NCI-H1092 treated with DMSO at 0.1 percent for 48 hours (cell line): ENCODE results near the gene PLA2G4A.

Source experiments
- DNase-seq: peaks from one replicate; lab custom pipeline; 2025; lab: John Stamatoyannopoulos, UW

Gene PLA2G4A

GRCh38 chr1:186834399-186834958, 5.7 kb downstream of the PLA2G4A start:
- no peak for DNase-seq

GRCh38 chr1:186835448-186835847, 6.7 kb downstream of the PLA2G4A start:
- no peak for DNase-seq

- no peak for DNase-seq
These were observed 9.1 kb downstream of the PLA2G4A start for GRCh38 chr1:186837806-186838205.

- no peak for DNase-seq
These were observed 9.8 kb downstream of the PLA2G4A start for GRCh38 chr1:186838380-186839040.

DNA sequence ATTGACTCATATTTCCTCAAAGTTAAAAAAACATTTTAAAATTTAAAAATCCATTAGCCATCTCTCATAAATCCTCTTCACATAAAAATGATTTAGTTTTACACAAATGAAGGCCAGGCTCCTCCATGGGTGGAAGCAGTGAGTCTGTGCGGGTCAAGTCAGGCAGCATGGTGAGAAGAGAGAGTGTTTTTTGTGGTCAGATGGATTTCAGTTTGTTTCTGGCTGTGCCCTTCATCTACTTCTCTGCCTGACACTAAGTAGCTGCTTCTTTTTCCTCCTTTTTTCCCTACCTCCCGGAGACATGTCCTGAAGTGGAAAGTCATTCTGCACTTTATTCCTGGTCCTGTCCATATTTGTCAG, 10.3 kb downstream of the PLA2G4A start:
- no peak for DNase-seq

DNA sequence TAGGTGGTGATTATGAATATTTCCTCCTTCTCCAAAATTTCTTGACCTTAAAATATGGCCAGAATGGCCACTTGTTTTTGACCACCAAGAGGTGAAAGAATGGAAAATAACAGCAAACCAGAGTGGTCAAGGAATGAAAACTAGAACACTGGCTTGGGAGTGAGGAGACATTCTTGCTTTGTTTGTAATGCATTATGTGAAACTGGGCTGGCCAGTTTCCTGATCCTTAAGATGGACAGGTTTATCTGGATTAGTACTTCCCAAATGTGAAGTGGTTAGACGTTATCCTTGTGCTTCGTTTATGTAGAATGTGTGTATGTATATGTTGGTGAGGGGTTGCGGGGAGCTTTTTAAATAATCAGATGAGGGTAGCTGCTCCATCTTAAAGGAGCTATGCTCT, 12.8 kb downstream of the PLA2G4A start:
- no peak for DNase-seq

- DNase-seq: no peak
These were observed 13.8 kb downstream of the PLA2G4A start for GRCh38 chr1:186842547-186842946.

DNA sequence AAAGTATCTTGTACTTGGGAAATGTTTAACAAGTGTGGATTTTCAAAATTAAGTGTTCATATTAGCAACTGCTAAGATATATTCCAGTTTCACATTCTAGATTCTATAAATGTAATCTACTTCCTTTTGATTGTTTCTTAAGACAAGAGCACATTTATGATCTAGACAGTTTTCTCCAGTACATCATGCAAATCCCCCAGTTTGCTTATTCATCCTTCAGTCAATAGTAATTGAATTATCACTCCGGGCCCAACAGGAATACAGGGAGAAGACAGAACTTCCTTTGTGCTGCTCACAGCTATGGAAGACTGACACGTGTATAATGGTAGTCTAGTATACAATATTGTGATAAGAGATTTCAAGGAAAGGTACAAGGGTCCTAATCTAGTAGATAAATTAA, 14.5 kb downstream of the PLA2G4A start:
- no peak for DNase-seq

- no peak for DNase-seq
These were observed 15.2 kb downstream of the PLA2G4A start for GRCh38 chr1:186843931-186844330.

GRCh38 chr1:186845576-186846210, 16.9 kb downstream of the PLA2G4A start:
- no peak for DNase-seq

- no peak for DNase-seq
These were observed 19.9 kb downstream of the PLA2G4A start for GRCh38 chr1:186848509-186849130.

DNA sequence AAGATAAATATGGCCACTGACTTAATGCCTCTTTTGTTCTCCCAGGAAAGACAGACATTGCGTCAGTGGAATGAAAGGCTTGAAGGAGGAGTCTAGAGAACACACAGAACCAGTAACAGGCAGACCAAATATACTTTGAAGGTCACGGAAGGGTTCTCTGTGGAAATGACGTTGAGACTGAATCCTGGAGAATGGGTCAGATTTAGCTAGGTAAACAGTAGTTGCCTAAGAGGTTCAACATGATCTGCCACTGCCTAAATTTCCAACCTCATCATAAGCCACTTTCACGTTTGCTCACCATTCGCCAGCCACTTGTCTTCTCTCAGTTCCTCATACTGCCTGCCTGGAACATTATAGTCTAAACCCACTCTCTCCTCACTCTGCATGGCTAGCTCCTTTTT, 20.5 kb downstream of the PLA2G4A start:
- no peak for DNase-seq

- no peak for DNase-seq
These were observed 21.1 kb downstream of the PLA2G4A start for GRCh38 chr1:186849826-186850225.

- no peak for DNase-seq
These were observed 25.4 kb downstream of the PLA2G4A start for GRCh38 chr1:186854102-186854501.

- DNase-seq: no peak
These were observed 30.2 kb downstream of the PLA2G4A start for GRCh38 chr1:186858923-186859322.

DNA sequence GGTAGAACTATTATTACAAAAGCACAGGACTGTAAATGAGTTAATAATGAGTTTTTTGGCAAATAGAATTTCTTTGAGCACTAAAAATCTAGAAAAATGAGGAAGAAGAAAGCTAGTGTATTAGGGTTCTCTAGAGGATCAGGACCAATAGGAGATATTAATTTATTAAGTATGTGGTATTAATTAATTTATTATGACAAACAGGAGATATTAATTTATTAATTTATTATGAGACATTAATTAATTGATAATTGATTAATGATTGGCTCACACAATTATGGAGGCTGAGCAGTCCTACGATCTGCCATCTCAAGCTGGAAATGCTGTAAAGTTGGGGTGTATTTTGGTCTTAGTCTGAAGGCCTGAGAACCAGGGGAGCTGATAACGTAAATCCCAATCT, 31.2 kb downstream of the PLA2G4A start:
- no peak for DNase-seq

DNA sequence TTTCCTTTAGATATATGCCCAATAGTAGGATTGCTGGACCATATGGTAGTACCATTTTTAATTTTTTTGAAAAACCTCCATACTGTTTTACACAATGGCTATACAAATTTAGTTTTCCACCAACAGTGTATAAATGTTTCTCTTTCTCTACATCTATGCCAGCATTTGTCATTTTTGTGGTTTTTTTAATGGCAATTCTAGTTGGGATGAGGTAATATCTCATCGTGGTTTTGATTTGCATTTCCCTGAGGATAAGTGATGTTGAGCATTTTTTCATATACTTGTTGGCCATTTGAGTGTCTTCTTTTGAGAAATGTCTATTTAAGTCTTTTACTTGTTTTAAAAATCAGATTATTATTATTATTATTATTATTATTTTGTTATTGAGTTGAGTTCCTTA, 35.5 kb downstream of the PLA2G4A start:
- DNase-seq: no peak

DNA sequence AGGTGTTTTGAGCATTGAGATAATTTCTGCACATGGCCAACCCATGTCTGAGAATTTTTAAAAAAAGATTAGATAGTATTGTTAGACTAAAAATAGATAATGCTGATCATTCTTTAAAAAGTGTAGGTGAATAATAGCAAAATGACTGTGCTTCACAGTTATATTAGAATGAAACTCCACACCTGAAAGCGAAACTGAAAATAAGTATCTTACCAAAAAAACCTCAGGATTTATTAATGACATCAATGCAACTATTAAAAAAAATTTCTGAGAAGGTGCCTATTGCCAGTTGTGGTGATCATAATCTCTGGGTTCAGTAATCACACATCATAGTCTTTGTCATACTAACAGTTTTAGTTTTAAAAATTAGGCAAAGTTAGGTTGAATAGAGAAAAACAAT, 36.5 kb downstream of the PLA2G4A start:
- DNase-seq: no peak

GRCh38 chr1:186865857-186866256, 37.1 kb downstream of the PLA2G4A start:
- no peak for DNase-seq

DNA sequence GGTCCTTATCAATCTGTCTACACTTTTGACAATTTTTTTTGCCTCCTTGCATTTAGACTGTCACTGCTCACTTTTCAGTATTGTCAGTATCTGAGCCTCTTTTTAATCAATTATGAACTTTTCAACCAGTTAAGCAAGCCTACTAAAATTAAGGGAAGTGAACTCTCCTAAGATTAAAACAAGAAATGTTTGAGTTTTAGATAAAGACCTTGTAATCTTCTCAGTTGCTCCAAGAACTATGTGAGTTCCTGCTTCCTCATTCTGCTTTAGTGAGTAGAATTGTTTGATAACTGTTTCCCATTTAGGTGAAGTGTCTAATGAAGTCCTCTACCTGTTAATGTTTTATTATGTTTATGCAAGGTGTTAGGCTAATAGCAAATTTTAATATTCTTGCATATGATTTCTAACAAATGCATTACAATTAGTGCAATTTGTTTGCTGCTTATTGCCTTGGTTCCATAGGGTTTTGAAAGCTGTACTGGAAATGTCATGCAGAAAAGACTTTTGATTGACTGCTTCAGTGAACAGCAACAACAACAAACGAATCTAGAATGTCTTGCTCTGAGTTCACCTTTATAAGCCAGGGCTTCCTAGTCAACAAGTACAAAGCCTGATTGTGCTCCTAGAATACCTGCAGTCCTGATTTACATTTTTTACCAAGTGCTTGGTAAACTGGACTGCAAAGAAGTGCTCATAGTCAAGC, 40.9 kb downstream of the PLA2G4A start:
- DNase-seq: no peak

DNA sequence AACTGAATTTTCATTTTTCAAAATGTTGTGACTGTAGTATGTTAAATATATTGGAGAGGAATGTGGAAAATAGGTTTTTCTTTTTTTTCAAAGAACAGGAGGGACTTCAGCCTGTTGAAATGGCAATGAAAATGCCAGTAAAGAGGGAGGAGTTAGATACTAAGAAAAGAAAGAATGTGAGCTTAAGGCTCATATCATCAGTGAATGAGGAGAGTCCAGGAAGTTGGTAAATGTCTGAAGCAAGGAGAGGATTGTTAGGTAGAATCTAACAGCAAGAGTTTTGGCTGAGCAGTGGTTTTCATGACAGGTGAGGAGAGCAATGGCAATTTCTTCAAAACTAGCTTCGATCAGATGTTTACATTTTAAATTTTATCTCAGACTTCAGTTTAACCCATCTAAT, 43.0 kb downstream of the PLA2G4A start:
- no peak for DNase-seq

GRCh38 chr1:186872291-186872690, 43.5 kb downstream of the PLA2G4A start:
- DNase-seq: no peak

- DNase-seq: no peak
These were observed 44.9 kb downstream of the PLA2G4A start for GRCh38 chr1:186873687-186874086.
